Hepatic stellate cell (primary cell): ENCODE results near the gene SLC16A13.

ENCODE experiments used
- DNase-seq: peaks from one replicate; pipeline ENCODE4 v3.0.0; 2011; ENCODE audit warnings: low spot score

The SLC16A13 gene

DNA sequence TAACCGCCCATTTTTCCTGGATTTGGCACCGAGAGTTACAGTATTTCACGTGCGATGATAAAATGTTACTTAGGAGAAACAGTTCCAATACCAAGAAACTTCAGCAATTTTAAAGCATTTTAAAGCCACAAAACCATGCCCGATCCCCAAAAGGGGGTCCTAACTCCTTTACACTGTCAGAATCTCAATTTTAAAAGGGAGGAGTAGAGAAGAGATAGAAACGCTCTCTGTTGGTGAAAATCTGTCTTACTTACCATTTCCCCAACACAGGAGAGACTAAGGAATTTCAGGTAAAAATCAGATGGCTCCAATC is 23.9 kb upstream of the SLC16A13 start:
- DNase-seq: no peak

DNA sequence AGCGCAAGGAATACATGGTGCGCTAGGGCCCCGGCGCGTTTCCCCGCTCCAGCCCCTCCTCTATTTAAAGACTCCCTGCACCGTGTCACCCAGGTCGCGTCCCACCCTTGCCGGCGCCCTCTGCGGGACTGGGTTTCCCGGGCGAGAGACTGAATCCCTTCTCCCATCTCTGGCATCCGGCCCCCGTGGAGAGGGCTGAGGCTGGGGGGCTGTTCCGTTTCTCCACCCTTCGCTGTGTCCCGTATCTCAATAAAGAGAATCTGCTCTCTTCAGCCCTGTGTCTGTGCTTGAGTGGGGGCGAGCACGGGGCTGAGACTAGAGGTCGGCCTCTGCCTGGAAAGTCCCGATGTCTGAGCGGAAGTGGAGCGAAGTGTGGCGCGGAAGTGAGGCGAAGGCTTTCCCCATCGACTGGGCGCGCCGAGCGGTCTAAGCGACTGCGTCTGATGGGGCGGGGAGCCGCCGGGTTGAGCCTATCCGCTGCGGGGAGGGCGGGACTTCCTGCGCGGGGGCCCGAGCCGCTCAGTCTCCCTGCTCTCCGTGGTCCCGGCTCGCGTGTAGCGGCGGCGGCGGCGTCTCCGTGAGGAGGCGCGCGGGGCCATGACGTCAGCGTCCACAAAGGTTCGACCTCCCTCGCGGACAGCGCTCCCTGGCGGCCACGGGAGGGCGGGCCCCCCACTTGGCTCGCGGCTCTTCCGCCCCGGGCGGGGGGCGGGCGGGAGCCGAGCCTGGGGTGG is 21.4 kb upstream of the SLC16A13 start:
- DNase-seq: peak; percentile 98

DNA sequence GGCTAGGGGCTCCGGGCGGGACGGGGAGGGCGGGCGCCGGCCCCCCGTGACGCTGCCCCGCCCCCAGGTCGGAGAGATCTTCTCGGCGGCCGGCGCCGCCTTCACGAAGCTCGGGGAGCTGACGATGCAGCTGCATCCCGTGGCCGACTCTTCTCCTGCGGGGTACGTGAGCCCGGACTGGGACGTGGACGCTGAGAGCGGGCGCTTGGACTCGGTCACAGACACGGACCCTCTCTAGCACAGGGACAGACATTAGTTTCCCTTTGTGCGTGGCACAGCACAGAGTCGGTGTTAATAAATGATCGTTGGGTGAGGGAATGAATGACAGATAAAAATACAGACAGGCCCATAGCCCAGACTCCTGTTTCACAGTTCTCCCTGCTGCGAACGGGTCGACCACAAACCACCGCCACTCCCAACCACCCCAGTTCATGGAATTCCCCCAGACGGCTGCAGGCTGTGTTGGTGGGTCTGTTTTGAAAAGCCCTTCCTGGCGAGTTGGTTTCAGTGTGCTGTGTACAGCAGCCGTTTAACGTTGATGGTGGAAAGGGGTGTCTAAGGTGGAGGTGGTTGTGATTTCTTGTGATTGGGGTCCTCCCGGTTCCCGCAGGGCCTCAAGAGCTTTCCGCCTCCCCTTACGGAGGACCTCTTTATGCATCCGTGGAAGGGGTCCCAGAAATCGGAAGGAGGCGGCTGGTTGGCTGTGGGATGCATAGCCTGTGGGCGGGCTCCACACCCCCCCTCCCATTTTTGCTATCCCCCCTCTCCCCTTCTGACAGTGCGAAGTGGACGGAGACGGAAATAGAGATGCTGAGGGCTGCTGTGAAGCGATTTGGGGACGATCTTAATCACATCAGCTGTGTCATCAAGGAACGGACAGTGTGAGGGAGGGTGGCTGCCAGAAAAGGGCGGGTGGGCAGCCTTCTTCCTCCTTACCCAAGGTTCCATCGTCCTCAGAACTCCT is 20.5 kb upstream of the SLC16A13 start:
- DNase-seq: peak; percentile 71

DNA sequence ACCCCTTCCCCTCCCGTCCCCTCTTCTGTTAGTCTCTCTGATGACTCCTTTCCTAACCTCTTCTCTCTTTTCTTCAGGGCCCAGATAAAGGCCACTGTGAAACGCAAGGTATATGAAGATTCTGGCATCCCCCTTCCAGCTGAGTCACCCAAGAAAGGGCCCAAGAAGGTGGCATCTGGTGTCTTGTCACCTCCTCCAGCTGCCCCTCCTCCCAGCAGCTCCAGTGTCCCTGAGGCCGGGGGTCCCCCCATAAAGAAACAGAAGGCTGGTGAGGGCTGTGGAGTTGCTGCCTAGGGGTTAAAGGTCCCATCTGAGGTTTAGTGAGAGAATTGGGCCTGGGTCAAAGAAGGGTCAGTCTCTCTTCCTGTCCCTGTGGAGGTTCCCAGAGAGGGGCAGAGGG is 19.4 kb upstream of the SLC16A13 start:
- no peak for DNase-seq

DNA sequence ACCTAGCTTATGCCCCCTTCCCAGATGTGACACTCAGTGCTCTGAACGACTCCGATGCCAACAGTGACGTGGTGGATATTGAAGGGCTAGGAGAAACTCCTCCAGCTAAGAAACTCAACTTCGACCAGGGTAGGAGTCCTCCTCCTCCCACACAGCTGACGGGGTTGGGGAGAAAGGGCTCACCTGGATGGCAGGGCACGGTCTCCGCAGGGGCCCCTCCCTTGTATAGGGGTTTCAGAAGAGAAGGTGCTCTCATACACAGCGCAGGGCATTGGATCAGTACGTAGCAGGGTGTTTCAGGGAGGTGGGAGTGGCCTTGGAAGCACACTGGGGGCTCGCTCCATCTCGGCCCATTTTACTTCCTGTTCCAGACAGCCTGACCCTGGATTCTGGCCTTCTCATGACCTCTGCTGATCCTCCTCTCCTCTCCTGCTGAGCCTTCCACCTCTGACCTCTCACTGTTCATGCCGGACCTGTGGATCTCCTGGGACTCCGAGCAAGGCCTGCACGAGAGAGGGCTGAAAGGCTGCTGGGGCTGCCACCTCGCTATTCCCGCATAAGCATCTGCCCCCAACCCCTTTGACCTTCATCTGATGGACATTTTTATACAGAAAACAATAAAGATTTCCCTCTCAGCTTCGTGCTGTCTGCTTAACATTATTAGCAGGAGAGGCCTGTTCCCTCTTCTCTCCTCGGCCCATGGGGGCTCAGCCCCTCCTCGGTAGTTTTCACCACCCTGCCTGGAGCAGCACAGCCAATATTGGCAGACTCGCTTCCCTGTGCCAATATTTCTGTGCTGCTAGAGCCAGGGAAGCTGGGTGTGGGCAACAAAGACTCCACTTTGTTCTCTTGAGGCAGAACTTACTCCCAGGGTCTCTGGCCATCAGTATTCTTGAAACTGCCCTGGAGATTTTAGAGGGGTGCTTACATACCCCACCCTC is 18.7 kb upstream of the SLC16A13 start:
- no peak for DNase-seq

DNA sequence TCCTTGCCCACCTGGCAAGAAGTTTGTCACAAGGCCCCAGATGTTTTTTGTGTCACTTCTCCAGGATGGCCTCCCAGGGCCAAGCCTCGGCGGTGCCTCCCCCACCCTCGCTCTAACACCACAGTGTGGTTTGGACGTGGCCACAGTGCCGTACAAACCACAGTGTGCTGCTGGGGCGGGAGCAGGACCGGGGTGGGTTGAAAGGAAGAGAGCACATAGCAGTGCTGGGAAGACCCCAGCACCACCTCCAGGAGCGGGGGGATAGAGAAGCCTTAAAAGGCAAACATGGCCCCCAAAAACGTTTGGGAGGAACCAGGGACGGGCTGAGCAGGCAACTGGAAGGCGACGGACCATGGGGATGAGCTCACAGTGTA is 18.0 kb upstream of the SLC16A13 start:
- no peak for DNase-seq

DNA sequence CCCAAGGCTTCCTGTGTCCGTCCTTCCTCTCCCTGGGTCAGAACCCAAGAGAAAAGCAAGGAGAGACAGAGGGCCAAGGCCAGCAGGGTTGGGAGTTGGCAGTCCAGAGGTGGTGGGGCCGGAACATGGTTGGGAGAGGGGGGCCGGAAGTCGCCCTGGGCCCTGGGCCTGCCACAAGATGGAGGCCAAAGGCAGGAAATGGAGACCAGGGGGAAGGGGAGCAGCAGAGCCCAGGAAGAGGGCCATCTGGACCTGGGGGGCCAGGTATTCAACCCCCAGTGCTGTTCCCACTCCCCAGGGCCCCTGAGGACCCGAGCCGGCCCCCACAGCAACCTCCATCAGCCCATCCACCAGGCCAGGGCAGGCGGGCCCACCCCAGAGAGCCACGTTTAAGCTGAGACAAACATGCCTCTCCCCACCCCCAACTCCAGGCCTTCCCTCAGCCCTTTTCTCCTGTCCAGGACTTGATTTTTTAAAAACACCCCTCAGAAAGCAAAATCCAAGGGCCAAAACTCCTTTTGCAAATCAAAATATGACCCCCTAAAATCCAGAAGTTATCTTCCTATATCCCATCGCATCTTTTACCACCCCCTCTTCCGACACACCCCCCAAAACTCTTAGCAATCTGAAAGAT is 17.4 kb upstream of the SLC16A13 start:
- no peak for DNase-seq

DNA sequence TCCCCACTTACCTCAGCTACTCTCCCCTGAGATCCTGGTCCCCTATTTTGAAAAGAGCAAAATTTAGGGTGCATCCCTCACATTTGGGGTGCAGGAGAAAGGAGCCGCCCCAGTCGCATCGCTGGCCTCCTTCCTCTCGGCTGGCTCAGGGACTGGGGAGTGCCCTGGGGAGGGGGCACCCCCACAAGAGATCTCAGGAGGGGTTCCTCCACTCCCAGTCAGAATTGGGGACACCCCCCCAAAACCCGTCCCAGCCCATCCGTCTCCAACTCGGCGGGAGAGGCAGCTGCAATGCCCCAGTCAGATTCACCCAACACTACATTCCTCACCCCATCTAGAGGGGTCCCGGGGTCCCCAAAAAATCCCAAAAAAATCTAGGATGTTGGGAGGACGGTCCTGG is 16.4 kb upstream of the SLC16A13 start:
- DNase-seq: no peak

DNA sequence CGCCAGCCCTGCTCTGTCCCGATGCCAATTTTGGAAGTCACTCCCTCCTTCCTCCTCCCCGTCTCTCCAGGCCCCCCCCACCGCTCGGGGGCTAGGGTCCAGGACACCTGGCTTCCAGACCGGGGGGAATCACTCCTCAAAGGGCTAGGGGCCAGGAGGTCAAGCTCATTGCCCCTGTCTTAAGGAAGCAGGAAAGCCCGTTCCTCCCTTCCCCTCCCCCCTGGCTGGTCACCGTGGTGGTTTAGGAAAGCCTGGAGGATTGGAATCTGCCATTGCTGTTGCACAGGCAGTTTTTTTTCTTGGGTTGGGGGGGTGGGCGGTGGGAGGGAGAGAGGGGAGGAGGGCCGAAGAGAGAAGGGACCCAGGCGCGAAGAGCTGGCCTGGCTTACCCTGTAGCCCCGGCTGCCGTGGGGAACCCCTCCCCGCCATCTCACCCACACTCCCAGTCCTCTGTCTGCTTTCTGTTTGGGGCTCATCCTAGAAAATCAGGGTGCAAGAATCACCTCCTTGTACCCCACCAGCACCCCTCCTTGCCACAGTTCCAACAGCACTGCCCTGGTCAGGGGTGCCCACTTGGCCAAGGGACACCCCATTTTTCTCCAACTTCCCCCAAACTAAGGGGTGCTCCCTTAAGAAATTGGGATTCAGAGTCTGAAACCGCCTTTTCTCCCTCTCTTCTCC is 15.8 kb upstream of the SLC16A13 start:
- DNase-seq: peak; percentile 85

DNA sequence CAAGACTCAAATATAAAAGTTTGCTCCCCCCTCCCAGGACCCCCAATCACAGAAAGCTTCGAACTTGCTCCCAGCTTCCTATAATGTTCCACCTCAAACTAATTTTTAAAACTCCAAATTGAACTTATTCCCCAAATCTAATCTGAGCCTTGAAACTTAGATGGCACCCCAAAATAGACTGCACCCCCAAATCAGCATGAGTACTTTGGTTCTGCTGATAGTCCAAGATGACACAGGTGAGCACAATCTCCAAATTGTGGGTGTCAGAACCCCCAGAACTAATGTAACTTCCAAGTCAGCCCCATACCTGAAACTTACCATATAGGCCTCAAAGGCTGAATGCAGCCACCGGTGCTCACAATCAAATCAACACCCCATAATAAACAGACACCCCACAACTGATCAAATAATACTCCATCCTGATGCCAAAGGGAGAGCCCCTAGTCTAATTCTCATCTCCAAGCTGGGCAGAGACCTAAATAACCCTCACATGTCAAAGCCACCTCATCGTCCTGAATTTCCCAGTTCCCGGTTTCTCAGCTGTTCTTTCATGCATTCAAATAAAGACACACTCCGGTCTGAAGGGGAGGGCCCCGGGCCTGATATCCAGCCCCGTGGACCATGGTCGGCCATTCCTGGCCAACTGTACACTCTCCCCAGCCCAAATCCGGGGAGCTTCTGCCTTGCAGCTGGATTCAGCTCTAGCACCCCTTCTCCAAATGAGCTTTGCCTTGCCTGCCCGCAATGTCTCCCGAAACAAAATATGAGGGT is 14.7 kb upstream of the SLC16A13 start:
- DNase-seq: no peak

DNA sequence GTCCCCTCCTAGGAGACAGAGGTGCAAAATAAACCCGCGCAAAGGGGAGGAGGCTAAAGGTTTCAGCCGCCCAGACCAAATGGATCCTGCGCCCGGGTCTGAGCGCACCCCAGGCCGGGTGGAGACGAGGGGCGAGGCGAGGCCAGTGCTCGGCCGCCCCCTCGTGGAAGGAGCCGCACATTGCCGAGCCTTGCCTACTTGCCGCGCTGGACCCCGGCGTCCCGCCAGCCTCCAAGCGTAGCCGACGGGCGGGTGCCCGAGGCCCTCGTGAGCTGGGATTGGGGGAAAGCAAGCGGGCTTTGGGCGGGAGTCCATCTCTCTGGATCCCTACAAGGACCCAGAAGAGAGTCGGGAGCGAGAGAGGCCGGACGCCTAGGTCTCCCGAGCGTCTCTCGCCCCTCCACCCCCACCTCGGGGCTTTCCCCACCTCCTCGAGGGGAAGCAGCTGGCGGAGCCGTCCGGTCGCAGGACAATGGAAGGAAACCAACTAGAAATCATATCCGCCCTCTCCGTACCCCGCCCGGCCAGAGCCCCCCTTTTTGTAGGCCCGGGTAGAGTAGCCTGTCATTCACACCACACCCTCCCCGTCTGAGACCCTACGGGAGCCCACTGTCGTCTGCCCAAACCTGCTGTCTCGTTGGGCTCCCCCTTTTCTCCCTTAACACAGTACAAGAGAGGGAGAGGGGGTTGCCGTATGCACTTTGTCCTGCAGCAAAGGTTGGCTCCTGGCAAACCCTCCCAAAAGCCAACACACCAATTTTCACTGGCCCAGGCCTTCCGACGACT is 13.6 kb upstream of the SLC16A13 start:
- DNase-seq: peak; percentile 92

DNA sequence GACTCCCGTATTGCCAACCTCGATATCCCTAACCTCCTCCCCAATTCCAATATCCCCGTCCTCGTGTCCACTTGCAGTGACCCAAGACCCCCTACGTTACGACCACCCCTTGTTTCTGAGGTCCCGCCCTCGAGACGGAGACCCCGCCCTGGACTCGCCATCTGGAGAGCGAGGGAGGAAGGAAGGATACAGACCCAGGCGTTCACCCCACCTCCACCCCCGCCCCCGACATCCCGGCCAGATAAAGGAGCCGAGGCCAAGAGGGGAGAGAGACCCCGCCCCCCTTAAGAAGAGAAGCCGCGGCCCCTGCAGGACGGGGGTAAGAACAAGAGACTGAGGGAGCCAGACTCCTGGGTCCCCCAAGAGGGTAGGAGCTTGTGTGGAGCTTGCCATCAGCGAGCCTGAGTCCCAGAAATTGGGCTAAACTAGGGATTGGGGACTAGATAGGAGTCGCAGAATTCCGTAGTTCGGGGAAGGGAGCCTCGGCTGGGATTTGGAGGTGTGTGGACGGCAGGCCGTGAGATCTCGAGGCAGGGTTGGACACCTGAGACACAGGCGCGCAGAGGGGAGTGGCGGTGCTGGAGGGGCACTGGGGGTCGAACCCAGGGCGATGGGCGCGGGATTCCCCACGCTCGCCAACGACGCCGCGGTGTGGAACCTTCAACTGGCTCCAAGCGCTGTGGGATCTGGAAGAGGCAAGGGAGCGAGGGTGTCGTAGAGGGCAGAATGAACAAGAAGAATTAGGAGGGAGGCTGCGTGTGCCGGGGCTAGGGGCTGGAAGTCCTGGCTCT is 12.8 kb upstream of the SLC16A13 start, which contains the start of gene BCL6B:
TSS of gene BCL6B (plus strand) at position 270 of the 791 bp plus-strand sequence. CDS start 622 bp downstream, outside the sequence.
- no peak for DNase-seq

DNA sequence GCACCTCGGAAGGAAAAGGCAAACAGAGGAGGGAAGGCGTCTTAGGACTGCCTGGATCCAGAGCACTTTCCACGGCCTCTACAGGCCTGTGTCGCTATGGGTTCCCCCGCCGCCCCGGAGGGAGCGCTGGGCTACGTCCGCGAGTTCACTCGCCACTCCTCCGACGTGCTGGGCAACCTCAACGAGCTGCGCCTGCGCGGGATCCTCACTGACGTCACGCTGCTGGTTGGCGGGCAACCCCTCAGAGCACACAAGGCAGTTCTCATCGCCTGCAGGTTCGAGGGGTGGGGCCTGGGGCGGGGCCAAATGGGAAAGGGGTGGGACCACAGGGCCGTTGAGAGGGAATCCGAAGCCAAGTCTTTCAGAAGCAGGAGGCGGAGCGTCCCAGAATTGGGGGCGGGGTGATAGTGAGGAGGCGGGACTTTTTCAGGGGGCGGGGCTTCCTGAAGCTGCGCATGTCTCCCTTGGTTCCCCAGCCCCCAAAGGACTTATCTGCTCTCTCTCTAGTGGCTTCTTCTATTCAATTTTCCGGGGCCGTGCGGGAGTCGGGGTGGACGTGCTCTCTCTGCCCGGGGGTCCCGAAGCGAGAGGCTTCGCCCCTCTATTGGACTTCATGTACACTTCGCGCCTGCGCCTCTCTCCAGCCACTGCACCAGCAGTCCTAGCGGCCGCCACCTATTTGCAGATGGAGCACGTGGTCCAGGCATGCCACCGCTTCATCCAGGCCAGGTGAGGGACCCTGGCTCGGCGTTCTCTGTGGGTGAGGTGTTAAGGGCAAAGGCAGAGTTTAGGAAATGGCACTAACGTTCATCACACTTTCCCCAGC is 12.0 kb upstream of the SLC16A13 start:
- DNase-seq: peak; percentile 82

DNA sequence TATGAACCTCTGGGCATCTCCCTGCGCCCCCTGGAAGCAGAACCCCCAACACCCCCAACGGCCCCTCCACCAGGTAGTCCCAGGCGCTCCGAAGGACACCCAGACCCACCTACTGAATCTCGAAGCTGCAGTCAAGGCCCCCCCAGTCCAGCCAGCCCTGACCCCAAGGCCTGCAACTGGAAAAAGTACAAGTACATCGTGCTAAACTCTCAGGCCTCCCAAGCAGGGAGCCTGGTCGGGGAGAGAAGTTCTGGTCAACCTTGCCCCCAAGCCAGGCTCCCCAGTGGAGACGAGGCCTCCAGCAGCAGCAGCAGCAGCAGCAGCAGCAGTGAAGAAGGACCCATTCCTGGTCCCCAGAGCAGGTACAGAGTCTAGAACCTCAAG is 11.4 kb upstream of the SLC16A13 start:
- DNase-seq: no peak

DNA sequence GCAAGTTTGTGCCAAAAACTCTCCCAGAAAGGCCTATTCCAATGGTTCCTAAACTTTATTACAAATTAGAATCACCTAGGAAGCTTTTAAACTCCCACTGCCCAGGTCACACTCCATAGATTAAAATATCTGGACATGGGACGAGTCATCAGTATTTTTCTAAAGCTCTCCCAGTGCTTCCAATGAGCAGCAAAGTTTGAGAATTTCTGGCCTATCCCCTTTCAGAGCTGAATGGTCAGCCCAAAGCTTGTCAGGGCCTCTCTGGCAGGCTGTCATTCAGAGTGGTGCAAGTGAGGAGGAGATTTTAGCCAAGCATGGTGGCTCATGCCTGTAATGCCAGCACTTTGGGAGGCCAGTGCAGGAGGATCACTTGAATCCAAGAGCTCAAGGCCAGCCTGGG is 10.6 kb upstream of the SLC16A13 start:
- DNase-seq: no peak

DNA sequence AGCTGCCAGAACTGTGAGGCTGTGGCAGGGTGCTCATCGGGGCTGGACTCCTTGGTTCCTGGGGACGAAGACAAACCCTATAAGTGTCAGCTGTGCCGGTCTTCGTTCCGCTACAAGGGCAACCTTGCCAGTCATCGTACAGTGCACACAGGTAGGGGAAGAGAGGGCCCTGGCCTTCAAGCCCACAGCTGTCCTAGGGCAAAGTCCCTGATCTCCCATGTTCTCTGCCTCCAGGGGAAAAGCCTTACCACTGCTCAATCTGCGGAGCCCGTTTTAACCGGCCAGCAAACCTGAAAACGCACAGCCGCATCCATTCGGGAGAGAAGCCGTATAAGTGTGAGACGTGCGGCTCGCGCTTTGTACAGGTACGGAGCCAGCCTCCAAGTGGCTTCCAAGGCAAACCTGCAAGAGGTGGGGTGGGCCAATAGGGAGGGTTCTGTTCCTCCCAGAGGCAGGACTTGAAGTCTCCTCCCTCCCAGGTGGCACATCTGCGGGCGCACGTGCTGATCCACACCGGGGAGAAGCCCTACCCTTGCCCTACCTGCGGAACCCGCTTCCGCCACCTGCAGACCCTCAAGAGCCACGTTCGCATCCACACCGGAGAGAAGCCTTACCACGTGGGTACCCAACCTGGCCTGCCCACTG is 9.2 kb upstream of the SLC16A13 start:
- no peak for DNase-seq

DNA sequence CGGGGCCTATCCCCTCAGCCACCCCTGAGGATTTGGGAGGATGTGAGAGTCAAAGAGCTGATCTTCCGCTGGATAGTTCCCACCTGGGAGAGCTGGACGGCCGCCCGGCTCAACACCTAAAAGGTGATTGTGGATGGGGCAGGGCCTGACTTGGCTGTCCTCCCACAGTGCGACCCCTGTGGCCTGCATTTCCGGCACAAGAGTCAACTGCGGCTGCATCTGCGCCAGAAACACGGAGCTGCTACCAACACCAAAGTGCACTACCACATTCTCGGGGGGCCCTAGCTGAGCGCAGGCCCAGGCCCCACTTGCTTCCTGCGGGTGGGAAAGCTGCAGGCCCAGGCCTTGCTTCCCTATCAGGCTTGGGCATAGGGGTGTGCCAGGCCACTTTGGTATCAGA is 8.5 kb upstream of the SLC16A13 start:
- DNase-seq: no peak
